Cardiac fibroblast (primary cell): ENCODE measurements around the gene ATRIP.

Experiments
- DNase-seq, 2 donors: peaks; one replicate each; pipeline versions ENCODE4 v3.0.0 to v3.0.0-alpha.2; 2010; ENCODE audit warnings: low read depth in 2 of 2
- H3K4me3 ChIP-seq, 2 donors: replicated peaks in 1 of 2; 1 replicate in 1 of 2; 2 replicates in 1 of 2; pipeline ENCODE4 v1.5.1; 2011; ENCODE audit warnings: low read depth in 2 of 2, low read length in 2 of 2, mild to moderate bottlenecking in 2 of 2, moderate library complexity in 1 of 2
- TF ChIP-seq, protein P1 (sequence below): IDR thresholded peaks from one replicate; pipeline ENCODE4 v1.5.1; 2011; ENCODE audit warnings: low read depth, mild to moderate bottlenecking, low read length, inconsistent platforms

Gene ATRIP

DNA sequence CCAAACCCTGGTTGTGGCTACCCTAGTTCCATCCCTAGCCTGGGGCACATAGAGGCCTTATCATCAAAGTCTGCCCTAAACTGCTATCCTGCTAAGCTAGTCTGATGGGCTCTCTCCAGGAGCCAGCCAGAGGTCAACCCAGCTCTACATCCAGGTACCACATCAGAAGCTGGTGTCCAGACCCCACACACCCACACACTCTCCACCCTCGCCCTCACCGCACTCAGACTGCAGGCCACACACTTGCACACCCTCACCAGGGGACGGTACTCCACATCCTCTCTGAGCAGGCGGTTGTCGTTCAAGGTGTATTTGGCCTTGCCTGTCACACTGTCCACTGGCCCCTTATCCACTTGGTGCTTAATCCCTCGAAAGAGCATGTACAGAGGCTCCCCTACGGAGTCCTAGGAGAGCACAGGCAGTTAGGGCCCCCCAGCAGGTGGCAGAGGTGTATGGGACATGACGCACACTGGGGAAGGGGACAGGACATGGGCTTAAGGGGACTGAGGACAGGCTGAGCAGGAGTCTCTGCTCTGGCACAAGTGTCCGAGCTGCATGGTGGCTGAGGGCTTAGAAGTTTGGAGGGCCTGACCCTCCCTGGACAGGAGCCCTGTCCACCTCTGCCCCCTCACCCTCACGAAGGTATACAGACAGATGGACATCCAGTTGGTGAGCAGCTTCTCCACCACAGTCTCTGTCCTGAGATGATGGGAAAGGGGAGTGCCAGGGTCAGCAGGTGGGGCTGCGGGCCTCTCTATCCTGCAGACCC, 34.7 kb upstream of the ATRIP start:
- DNase-seq = no peak
- TF ChIP-seq, protein P1, sequence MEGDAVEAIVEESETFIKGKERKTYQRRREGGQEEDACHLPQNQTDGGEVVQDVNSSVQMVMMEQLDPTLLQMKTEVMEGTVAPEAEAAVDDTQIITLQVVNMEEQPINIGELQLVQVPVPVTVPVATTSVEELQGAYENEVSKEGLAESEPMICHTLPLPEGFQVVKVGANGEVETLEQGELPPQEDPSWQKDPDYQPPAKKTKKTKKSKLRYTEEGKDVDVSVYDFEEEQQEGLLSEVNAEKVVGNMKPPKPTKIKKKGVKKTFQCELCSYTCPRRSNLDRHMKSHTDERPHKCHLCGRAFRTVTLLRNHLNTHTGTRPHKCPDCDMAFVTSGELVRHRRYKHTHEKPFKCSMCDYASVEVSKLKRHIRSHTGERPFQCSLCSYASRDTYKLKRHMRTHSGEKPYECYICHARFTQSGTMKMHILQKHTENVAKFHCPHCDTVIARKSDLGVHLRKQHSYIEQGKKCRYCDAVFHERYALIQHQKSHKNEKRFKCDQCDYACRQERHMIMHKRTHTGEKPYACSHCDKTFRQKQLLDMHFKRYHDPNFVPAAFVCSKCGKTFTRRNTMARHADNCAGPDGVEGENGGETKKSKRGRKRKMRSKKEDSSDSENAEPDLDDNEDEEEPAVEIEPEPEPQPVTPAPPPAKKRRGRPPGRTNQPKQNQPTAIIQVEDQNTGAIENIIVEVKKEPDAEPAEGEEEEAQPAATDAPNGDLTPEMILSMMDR = no peak

DNA sequence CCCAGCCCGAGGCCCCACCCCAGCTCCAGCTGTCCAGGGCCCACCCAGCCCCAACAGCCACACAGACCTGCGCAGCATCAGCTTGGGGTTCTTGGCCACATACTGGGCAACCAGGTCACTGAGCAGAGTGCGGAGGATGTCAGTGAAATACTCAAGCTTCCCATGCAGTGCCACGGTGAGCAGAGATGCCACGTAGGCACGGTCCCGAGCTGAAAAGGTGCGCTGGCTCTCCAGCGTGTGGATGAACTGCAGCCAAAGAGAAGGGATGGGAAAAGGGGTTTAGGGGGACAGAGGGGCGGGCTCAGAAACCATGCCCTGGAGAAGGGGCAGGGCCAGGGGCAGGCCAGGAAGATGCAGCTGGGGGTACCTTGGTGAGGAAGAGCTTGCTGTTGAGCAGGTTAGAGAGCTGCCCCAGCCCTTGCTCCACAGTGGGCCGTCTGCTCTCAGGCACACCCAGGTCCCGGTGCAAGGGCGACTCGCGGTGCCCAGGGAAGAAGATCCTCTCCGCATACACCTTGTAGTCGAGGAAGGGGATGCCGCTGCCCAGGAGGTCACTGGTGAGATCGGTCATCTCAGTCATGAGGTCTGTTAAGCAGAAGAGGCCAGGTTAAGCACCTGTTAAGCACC, 34.0 kb upstream of the ATRIP start:
- TF ChIP-seq, protein P1 = no peak
- DNase-seq = no peak
- H3K4me3 ChIP-seq = no peak overlapping the region

More for the DNA sequence above, 34.7 kb upstream of the ATRIP start:
- H3K4me3 ChIP-seq = no peak overlapping the region

DNA sequence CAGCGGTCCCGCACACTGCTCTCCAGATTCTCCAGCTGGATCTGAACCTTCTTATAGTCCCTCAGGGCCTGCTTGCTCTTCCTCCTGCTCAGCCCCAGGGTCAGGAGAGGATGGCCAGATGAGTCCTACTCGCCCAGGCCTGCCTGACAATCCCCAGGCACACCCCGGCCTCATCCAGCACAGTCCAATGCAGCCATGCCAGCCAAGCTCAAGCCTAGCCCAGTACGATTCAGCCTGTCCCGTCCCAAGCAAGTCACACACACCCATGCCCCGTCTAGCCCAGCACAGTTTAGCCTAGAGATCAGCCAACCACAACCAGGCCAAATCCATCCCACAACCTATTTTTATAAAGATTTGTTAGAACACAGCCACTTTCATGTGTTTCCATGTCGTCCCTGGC, 33.5 kb upstream of the ATRIP start:
- TF ChIP-seq, protein P1 = no peak
- DNase-seq = no peak
- no peak overlapping the region for H3K4me3 ChIP-seq

DNA sequence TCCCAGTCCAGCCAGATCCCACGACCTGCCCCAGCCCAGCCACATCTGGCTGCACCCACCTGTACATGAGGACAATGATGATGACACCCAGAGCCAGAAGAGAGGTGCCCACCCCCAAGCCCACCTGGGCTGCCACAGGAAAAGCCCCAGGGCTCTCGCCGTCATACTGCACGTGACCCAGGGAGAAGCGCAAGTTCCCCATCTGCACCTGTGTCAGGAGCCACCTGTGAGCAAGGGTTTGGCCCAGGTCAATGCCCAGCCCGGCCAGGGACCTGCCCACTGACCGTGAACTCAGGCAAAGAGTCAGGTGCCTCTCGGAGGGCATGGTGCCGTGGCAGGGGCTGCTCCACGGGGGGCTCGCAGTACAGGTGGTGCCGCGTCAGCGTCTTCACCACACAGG, 32.9 kb upstream of the ATRIP start:
- TF ChIP-seq, protein P1 = no peak
- no peak for DNase-seq

DNA sequence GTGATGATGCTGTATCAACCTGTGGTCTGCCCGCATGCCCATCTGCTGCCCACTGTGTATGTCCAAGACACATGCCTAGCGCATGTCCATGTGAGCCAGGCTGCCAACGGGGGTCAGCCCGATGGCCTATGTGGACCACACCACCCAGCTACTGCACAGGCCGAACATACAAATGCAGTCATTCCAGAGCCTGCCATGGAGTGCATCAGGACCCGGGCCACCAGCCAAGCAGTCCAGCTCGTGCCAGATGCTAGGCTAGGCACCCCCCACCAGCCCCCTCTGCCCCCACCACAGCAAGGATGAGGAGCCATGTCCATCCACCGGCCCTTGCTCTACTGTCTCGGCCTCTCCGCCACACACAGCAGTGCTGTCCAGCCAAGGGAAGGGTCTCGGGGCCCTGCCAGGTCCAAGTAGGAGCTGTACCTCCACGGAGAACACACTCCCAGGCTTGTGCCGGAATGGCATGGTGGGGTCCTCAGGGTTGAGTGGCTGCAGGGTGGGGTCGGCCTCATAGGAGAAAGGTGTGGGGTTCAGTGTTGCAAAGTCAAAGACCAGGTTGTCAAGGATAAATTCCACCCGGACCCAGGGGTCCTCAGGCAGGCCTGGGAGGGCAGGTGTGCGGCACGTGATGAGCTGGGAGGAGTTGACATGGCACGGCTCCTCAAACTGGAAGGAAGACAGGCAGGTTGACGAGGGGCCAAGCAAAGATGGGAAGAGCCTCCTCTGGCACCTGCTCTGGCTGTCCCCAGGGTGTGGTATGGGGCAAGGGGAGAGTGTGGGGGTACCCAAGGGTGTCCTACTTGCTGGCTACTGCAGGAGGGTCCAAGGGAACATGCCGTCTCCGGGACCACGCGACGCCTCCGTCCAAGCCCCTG, 31.9 kb upstream of the ATRIP start:
- TF ChIP-seq, protein P1 = no peak
- no peak overlapping the region for H3K4me3 ChIP-seq
- no peak for DNase-seq

More for the DNA sequence above, 32.9 kb upstream of the ATRIP start:
- no peak overlapping the region for H3K4me3 ChIP-seq

DNA sequence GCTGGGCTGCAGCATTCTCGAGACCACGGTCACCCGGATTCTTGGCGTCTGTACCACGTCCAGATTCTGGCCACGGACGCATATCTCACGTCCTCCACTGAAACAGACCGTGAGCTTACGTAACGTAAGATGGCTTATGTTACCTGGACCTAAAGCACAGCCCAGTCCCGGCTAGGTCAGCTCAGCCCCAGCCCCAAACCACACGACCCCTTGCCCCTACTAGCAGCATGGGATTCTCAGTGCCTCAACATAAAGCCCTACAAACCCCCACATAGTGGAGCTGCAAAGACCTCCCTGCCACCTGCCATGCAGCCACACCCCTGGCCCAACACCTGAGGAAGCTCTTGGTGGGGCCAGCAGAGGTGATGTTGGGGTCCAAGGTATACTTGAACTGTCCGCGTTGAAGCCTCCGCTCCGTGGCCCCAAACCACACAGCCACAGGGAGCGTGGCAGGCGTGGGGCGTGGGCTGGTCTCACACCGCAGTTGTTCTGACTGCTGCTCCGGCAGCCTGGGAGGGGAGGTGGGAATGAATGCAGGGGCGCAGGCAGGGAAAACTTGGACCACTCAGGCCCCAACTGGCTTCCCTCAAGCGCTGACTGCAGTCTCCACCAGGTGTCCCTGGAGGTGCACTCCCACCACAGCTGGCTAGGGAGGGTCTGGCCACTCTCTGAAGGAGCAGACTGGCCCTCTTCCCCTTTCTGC, 31.1 kb upstream of the ATRIP start:
- DNase-seq = no peak
- TF ChIP-seq, protein P1 = no peak
- no peak overlapping the region for H3K4me3 ChIP-seq
